Uterus (tissue), 4 donors: ENCODE data around the gene HELT. TPM values are rescaled to one million over a fixed set of nuclear protein-coding genes. Genes with fewer than 3 reads are reported as not detected.
"Not testable (repeated sequence)": the region's sequence is repeated elsewhere in the genome, so short reads cannot be mapped to it uniquely, and the experiment has no call there.

Experiments used
- DNase-seq, 2 donors: peaks; one replicate each; pipeline ENCODE4 v3.0.0-alpha.2; 2019 to 2020
- H3K27ac ChIP-seq, 2 donors: fragments of 200-600 bp; sonication (generic); 1 replicate in 1 of 2; 2 replicates in 1 of 2; pipeline ENCODE4 v1.5.1; 2016 to 2018
- H3K27me3 ChIP-seq, 2 donors: fragments of 200-600 bp; sonication (generic); one replicate each; pipeline ENCODE4 v1.5.1; 2018 to 2019; ENCODE audit warnings: control low read depth in 1 of 2
- H3K36me3 ChIP-seq, 2 donors: fragments of 200-600 bp; sonication (generic); one replicate each; pipeline ENCODE4 v1.5.1; 2019; ENCODE audit warnings: control low read depth in 1 of 2
- H3K4me1 ChIP-seq, 2 donors: fragments of 200-600 bp; sonication (generic); one replicate each; pipeline ENCODE4 v1.5.1; 2018 to 2019; ENCODE audit warnings: control low read depth in 1 of 2
- H3K4me3 ChIP-seq, 2 donors: fragments of 200-600 bp; sonication (generic); 1 replicate in 1 of 2; 2 replicates in 1 of 2; pipeline ENCODE4 v1.5.1; 2018 to 2019; ENCODE audit warnings: mild to moderate bottlenecking in 1 of 2
- H3K9me3 ChIP-seq, 2 donors: fragments of 200-600 bp; sonication (generic); one replicate each; pipeline ENCODE4 v1.5.1; 2019; ENCODE audit warnings: control low read depth in 1 of 2
- POLR2A ChIP-seq, 2 donors: fragments of 450-650 bp; IDR thresholded peaks; one replicate each; pipeline ENCODE4 v1.6.1; 2016; ENCODE audit warnings: antibody characterized with exemption in 2 of 2, mild to moderate bottlenecking in 1 of 2, moderate library complexity in 1 of 2
- intact Hi-C: fragments of 100-400 bp; cut with DNase I; formaldehyde crosslinking; loops from one replicate; pipeline ENCODE4 v1.15.1; 2023; ENCODE audit warnings: low total_unique reads
- total RNA-seq, 4 donors: library from RNA; depleted of rRNA in 3 of 4; stranded (reverse); fragments of >200 nt in 3 of 4; gene quantifications; one replicate each; pipeline versions ENCODE4 v1.1.0 to v1.2.4, GENCODE V29; 2014 to 2023
- TF ChIP-seq, protein P1 (sequence below), 4 experiments: fragments of 200-600 bp in 2 of 4; fragments of 450-650 bp in 2 of 4; sonication (generic) in 2 of 4; IDR thresholded peaks; one replicate each; pipeline ENCODE4 v1.5.1; 2016 to 2019; ENCODE audit warnings: antibody characterized with exemption in 4 of 4, mild to moderate bottlenecking in 2 of 4, moderate library complexity in 1 of 4
- donor health status: DM: yes; HTN: yes; CAD: no.

Gene HELT
- total RNA-seq, 4 donors from 2014 or later = not detected

- H3K27me3 ChIP-seq = no peaks in the 10 kb centered on the region
- no peak overlapping the region for H3K27ac ChIP-seq
- TF ChIP-seq, protein P1, sequence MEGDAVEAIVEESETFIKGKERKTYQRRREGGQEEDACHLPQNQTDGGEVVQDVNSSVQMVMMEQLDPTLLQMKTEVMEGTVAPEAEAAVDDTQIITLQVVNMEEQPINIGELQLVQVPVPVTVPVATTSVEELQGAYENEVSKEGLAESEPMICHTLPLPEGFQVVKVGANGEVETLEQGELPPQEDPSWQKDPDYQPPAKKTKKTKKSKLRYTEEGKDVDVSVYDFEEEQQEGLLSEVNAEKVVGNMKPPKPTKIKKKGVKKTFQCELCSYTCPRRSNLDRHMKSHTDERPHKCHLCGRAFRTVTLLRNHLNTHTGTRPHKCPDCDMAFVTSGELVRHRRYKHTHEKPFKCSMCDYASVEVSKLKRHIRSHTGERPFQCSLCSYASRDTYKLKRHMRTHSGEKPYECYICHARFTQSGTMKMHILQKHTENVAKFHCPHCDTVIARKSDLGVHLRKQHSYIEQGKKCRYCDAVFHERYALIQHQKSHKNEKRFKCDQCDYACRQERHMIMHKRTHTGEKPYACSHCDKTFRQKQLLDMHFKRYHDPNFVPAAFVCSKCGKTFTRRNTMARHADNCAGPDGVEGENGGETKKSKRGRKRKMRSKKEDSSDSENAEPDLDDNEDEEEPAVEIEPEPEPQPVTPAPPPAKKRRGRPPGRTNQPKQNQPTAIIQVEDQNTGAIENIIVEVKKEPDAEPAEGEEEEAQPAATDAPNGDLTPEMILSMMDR (IDR thresholded peaks at IDR 0.05) = no peak
- TF ChIP-seq POLR2A (IDR thresholded peaks at IDR 0.05) = no peak
- no peak overlapping the region for H3K4me3 ChIP-seq
- no peak for DNase-seq
- H3K36me3 ChIP-seq = no peaks in the 10 kb centered on the region
- H3K4me1 ChIP-seq = no peaks in the 10 kb centered on the region
- H3K9me3 ChIP-seq = no peaks in the 10 kb centered on the region
- intact Hi-C loops = no loop called here
Observed at GRCh38 chr4:184987493-184988031, 30.7 kb upstream of the HELT start.

- Histone ChIP-seq H3K36me3 (no peaks in the 10 kb centered on the region), H3K27me3 (no peaks in the 10 kb centered on the region), H3K27ac (no peak overlapping the region), H3K9me3 (no peaks in the 10 kb centered on the region), H3K4me3 (no peak overlapping the region), H3K4me1 (no peaks in the 10 kb centered on the region)
- no peak for DNase-seq
- intact Hi-C loops = no loop called here
- TF ChIP-seq, protein P1 (IDR thresholded peaks at IDR 0.05) = no peak
- TF ChIP-seq POLR2A (IDR thresholded peaks at IDR 0.05) = no peak
Observed at GRCh38 chr4:184988611-184989010, 29.7 kb upstream of the HELT start.

- H3K4me3 ChIP-seq, H3K4me1 ChIP-seq, H3K36me3 ChIP-seq, DNase-seq, intact Hi-C loops, H3K9me3 ChIP-seq, H3K27ac ChIP-seq, H3K27me3 ChIP-seq: not testable (repeated sequence)
Observed at GRCh38 chr4:184989283-184989682, 29.0 kb upstream of the HELT start.

- intact Hi-C loops, H3K9me3 ChIP-seq, H3K36me3 ChIP-seq, DNase-seq, H3K4me1 ChIP-seq, H3K27ac ChIP-seq, H3K27me3 ChIP-seq, H3K4me3 ChIP-seq: not testable (repeated sequence)
Observed at GRCh38 chr4:184990131-184990530, 28.2 kb upstream of the HELT start.

GRCh38 chr4:184991860-184992259, 26.4 kb upstream of the HELT start:
- no peak overlapping the region for H3K27ac ChIP-seq
- no peak for TF ChIP-seq POLR2A (IDR thresholded peaks at IDR 0.05)
- TF ChIP-seq, protein P1 (IDR thresholded peaks at IDR 0.05) = no peak
- intact Hi-C loops = no loop called here

GRCh38 chr4:184992422-184992821, 25.9 kb upstream of the HELT start:
- intact Hi-C loops = no loop called here
- Histone ChIP-seq H3K4me1 (no peaks in the 10 kb centered on the region), H3K36me3 (no peaks in the 10 kb centered on the region), H3K4me3 (no peak overlapping the region), H3K27ac (no peak overlapping the region), H3K9me3 (no peaks in the 10 kb centered on the region), H3K27me3 (no peaks in the 10 kb centered on the region)
- DNase-seq = no peak
- TF ChIP-seq, protein P1 (IDR thresholded peaks at IDR 0.05) = no peak
- no peak for TF ChIP-seq POLR2A (IDR thresholded peaks at IDR 0.05)

More at GRCh38 chr4:184991860-184992259, 26.4 kb upstream of the HELT start:
- Histone ChIP-seq H3K27me3 (no peaks in the 10 kb centered on the region), H3K9me3 (no peaks in the 10 kb centered on the region), H3K36me3 (no peaks in the 10 kb centered on the region), H3K4me3 (no peak overlapping the region), H3K4me1 (no peaks in the 10 kb centered on the region)
- DNase-seq = no peak
